Heart left ventricle (tissue), 16 donors: ENCODE measurements around the gene GALNT18. TPM values are rescaled to one million over a fixed set of nuclear protein-coding genes. Genes with fewer than 3 reads are reported as not detected.

ENCODE experiments used
- ATAC-seq, 4 donors: fragments of 200-7000 bp; cut with Tn5 transposase; one replicate each; pipeline ENCODE4 v1.9.1; 2020 to 2022; ENCODE audit warnings: moderate library complexity in 4 of 4, mild to moderate bottlenecking in 3 of 4, moderate number of reproducible peaks in 1 of 4
- DNase-seq, 5 donors: peaks; one replicate each; pipeline ENCODE4 v3.0.0-alpha.2; 2020
- H3K27ac ChIP-seq, 12 donors: fragments of 200-600 bp; sonication (generic) in 4 of 12; one replicate each; pipeline versions ENCODE4 v1.5.0 to v1.8.0; 2016 to 2022; ENCODE audit warnings: mild to moderate bottlenecking in 2 of 12
- H3K27me3 ChIP-seq, 9 donors: fragments of 200-600 bp; sonication (generic) in 2 of 9; one replicate each; pipeline versions ENCODE4 v1.5.1 to v1.8.0; 2016 to 2022; ENCODE audit warnings: mild to moderate bottlenecking in 3 of 9
- H3K36me3 ChIP-seq, 9 donors: fragments of 200-600 bp; sonication (generic) in 2 of 9; one replicate each; pipeline versions ENCODE4 v1.5.0 to v1.8.0; 2018 to 2022; ENCODE audit warnings: mild to moderate bottlenecking in 2 of 9
- H3K4me1 ChIP-seq, 12 donors: fragments of 200-600 bp; sonication (generic) in 4 of 12; one replicate each; pipeline versions ENCODE4 v1.5.0 to v1.8.0; 2016 to 2022; ENCODE audit warnings: mild to moderate bottlenecking in 3 of 12
- H3K4me3 ChIP-seq, 12 donors: fragments of 200-600 bp; sonication (generic) in 4 of 12; one replicate each; pipeline versions ENCODE4 v1.5.0 to v1.8.0; 2017 to 2022; ENCODE audit warnings: mild to moderate bottlenecking in 9 of 12, moderate library complexity in 4 of 12
- H3K9me3 ChIP-seq, 12 donors: fragments of 200-600 bp; sonication (generic) in 4 of 12; one replicate each; pipeline versions ENCODE4 v1.5.0 to v1.8.0; 2016 to 2022; ENCODE audit warnings: mild to moderate bottlenecking in 1 of 12
- CTCF ChIP-seq, 12 donors: fragments of 200-600 bp; sonication (generic) in 4 of 12; IDR thresholded peaks; one replicate each; pipeline versions ENCODE4 v1.5.0 to v1.8.0; 2018 to 2022; ENCODE audit warnings: antibody characterized with exemption in 12 of 12, mild to moderate bottlenecking in 5 of 12
- POLR2A ChIP-seq, 2 donors: fragments of 450-650 bp; IDR thresholded peaks; one replicate each; pipeline ENCODE4 v1.6.1; 2017; ENCODE audit warnings: antibody characterized with exemption in 2 of 2, mild to moderate bottlenecking in 2 of 2, moderate library complexity in 2 of 2
- WGBS, 4 donors: extraction: QIAGEN DNeasy Blood & Tissue Kit in 2 of 4; methylation state at CpG; one replicate each; pipeline versions ENCODE4 v1.1.5 to v1.1.7; 2013 to 2018; 5-methylcytosine and 5-hydroxymethylcytosine counted together
- intact Hi-C, 10 donors: fragments of 100-400 bp; cut with DNase I; formaldehyde crosslinking; loops; one replicate each; pipeline versions ENCODE4 v1.11.1 to v1.14.2; 2022
- polyA plus RNA-seq, 2 donors: library from polyadenylated mRNA; stranded (reverse); fragments of 200-250 nt; gene quantifications; one replicate each; pipeline ENCODE4 v1.2.3, GENCODE V29; 2013
- total RNA-seq, 9 donors: library from RNA; depleted of rRNA in 2 of 9; stranded (reverse); fragments of >200 nt in 2 of 9; fragmentation: NEBNext Ultra II Directional in 3 of 9; extraction: Animal tissue kit (Norgen Biotek cat#: 25700) in 3 of 9; gene quantifications; one replicate each; pipeline versions ENCODE4 v1.1.0 to v1.2.4, GENCODE V29; 2016 to 2023
- donor health status: ischemic (EF 13 %, LVEDD 7.1; RV severe dilation, severe dysfunction).
- donor health status: healthy with polysubstance abuse.
- donor health status: DM: no; HTN: yes; CAD: no.
- donor health status: DM: no; HTN: no; CAD: no.
- donor health status: ischemic (EF 25% LVEDD 6.9; RV normal size, moderate dysfunction).
- donor health status: ischemic (EF 25% LVEDD 5.7; RV mildly dilated, moderate dysfunction).
- donor health status: healthy.
- donor health status: DM: yes; HTN: yes; CAD: no.
- donor health status: ischemic (EF 35%, LVEDD 5.7; RV mildly dilated, moderate dysfunction).
- donor health status: nonischemic (EF 11% LVEDD 7.7; RV severe dilation, severe dysfunction).
- donor health status: DM: yes; HTN: yes; CAD: no.
- donor health status: PGD.
- donor health status: ischemic (EF 29% LVEDD 5.4; RV normal size, mild dysfunction).
- donor health status: nonischemic (EF 23%, LVEDD 6.1; RV moderate dilation, normal function).

GALNT18 gene
- total and polyA plus RNA-seq, 11 donors, result 9.0 to 31.8 (median 17.3) TPM

GRCh38 chr11:11446564-11446963 lies 175.2 kb downstream of the GALNT18 start:
- 87 to 100% (median 90%) methylated on average over 2 of the region's 2 CpGs for WGBS, 4 donors
- Histone ChIP-seq H3K4me1 (peaks cover 0 to 32% (median 16%) of the 10 kb centered on the region in 12 donors), H3K36me3 (peaks cover 0 to 15% (median 0%) of the 10 kb centered on the region in 9 donors), H3K27ac (no peak overlapping the region), H3K9me3 (no peaks in the 10 kb centered on the region), H3K4me3 (no peak overlapping the region), H3K27me3 (no peaks in the 10 kb centered on the region)
- intact Hi-C loops, result no loop called here
- no peak for ATAC-seq
- DNase-seq, result no peak
- no peak for TF ChIP-seq CTCF (IDR thresholded peaks at IDR 0.05)
- TF ChIP-seq POLR2A (IDR thresholded peaks at IDR 0.05), result no peak

- H3K27me3 ChIP-seq, result no peaks in the 10 kb centered on the region
- WGBS, 4 donors, result 92 to 95% (median 93%) methylated on average over 13 of the region's 13 CpGs
- no peak for ATAC-seq
- peaks cover 0 to 15% (median 0%) of the 10 kb centered on the region in 9 donors for H3K36me3 ChIP-seq
- intact Hi-C loops, result no loop called here
- no peak overlapping the region for H3K4me3 ChIP-seq
- no peak for DNase-seq
- no peak for TF ChIP-seq CTCF (IDR thresholded peaks at IDR 0.05)
- no peak for TF ChIP-seq POLR2A (IDR thresholded peaks at IDR 0.05)
- H3K27ac ChIP-seq, result no peak overlapping the region
- no peaks in the 10 kb centered on the region for H3K9me3 ChIP-seq
- H3K4me1 ChIP-seq, result peaks cover 0 to 32% (median 15%) of the 10 kb centered on the region in 12 donors
Observed at GRCh38 chr11:11445441-11446185, 176.2 kb downstream of the GALNT18 start.

GRCh38 chr11:11444804-11445131 lies 177.0 kb downstream of the GALNT18 start:
- Histone ChIP-seq H3K27me3 (no peaks in the 10 kb centered on the region), H3K27ac (peak overlapping the region in 1 of 12 donors; percentile 40), H3K9me3 (no peaks in the 10 kb centered on the region), H3K4me3 (no peak overlapping the region), H3K4me1 (peaks cover 0 to 32% (median 15%) of the 10 kb centered on the region in 12 donors), H3K36me3 (peaks cover 0 to 15% (median 0%) of the 10 kb centered on the region in 9 donors)
- peak in 1 of 4 donors; percentile 27 for ATAC-seq
- TF ChIP-seq CTCF (IDR thresholded peaks at IDR 0.05), result no peak
- TF ChIP-seq POLR2A (IDR thresholded peaks at IDR 0.05), result no peak
- intact Hi-C loops, result no loop called here
- no peak for DNase-seq
- 30 to 48% (median 34%) methylated on average over 4 to 5 of the region's 5 CpGs for WGBS, 4 donors

- DNase-seq (no peak), ATAC-seq (peak in 3 of 4 donors; percentile 38 to 56 (median 45))
- no peaks in the 10 kb centered on the region for H3K9me3 ChIP-seq
- TF ChIP-seq POLR2A (IDR thresholded peaks at IDR 0.05) (no peak), CTCF (IDR thresholded peaks at IDR 0.05) (no peak)
- peaks cover 0 to 26% (median 14%) of the 10 kb centered on the region in 12 donors for H3K4me1 ChIP-seq
- H3K27ac ChIP-seq, result peak overlapping the region in 2 of 12 donors; percentile 8 to 40
- H3K27me3 ChIP-seq, result no peaks in the 10 kb centered on the region
- no peak overlapping the region for H3K4me3 ChIP-seq
- intact Hi-C loops, result no loop called here
- 72 to 78% (median 76%) methylated on average over 12 to 13 of the region's 13 CpGs for WGBS, 4 donors
- peaks cover 0 to 15% (median 0%) of the 10 kb centered on the region in 9 donors for H3K36me3 ChIP-seq
Observed at GRCh38 chr11:11444027-11444803, 177.6 kb downstream of the GALNT18 start.
